ENCODE measurements around the gene MAS1L. TPM values are rescaled to one million over a fixed set of nuclear protein-coding genes. Genes with fewer than 3 reads are reported as not detected.

Gene MAS1L
- total RNA-seq, 3 donors from 2014 or later (not counting 1 experiment from before 2014, with no cell fraction given), result not detected

DNA sequence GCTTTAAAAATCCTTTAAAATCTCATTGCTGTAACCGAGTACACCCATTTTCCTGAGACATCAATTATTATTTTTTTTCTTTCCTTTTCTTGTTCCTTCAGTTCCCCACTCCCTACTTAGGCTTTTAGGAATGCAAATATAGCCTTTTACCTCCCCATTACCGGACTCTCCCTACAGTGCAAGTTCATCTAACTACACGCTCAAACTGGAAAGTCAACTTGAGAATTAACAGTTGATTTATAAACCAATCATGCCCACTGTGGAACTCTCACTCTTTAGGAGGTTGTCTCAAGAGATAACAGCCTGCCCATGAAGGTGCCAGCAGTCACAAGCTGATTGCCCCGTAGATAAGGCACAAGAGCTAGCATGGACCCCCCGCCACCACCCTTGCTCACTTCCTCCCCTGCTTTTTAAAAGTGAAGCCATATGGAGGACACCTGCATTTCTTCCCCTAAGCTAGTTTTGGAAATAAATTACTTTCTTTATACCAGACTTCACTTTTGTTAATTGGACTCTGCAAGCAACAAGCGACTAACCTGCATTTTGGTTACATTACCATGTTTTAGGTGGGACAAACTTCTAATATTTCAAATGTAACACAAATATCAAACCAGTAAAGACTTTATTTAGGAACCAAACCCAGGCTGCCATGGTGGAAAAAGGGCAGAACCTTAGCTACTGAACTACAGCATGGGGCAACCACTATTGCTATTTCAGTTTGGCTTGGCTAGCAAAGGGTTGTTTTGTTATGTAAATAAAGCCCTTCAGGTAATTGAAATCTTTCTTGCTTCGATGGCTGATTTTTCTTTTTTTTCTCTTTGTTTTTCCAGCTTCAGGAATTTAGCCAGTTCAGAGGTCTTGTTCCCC, 36.9 kb upstream of the MAS1L start:
- no peaks in the 10 kb centered on the region for H3K27me3 ChIP-seq (ENCODE audit: control insufficient read depth, insufficient read depth, low read length)
- H3K4me3 ChIP-seq (ENCODE audit: low read length), result no peak overlapping the region
- intact Hi-C loops (cut with micrococcal nuclease), result no loop called here
- H3K27ac Mint-ChIP-seq, result no peak overlapping the region
- H3K27me3 Mint-ChIP-seq (ENCODE audit: low read depth in 2 of 2), result peaks cover 6 to 13% of the 10 kb centered on the region in 2 donors
- no peaks in the 10 kb centered on the region for H3K9me3 Mint-ChIP-seq
- no peak for ATAC-seq
- 37% methylated on average over 7 of the region's 7 CpGs for WGBS (ENCODE audit: insufficient coverage)
- H3K4me3 Mint-ChIP-seq, result no peak overlapping the region
- H3K36me3 ChIP-seq (ENCODE audit: control insufficient read depth, insufficient read depth, low read length), result no peaks in the 10 kb centered on the region
- H3K4me1 ChIP-seq (ENCODE audit: control insufficient read depth, insufficient read depth, low read length), result no peaks in the 10 kb centered on the region
- TF ChIP-seq, protein P1, sequence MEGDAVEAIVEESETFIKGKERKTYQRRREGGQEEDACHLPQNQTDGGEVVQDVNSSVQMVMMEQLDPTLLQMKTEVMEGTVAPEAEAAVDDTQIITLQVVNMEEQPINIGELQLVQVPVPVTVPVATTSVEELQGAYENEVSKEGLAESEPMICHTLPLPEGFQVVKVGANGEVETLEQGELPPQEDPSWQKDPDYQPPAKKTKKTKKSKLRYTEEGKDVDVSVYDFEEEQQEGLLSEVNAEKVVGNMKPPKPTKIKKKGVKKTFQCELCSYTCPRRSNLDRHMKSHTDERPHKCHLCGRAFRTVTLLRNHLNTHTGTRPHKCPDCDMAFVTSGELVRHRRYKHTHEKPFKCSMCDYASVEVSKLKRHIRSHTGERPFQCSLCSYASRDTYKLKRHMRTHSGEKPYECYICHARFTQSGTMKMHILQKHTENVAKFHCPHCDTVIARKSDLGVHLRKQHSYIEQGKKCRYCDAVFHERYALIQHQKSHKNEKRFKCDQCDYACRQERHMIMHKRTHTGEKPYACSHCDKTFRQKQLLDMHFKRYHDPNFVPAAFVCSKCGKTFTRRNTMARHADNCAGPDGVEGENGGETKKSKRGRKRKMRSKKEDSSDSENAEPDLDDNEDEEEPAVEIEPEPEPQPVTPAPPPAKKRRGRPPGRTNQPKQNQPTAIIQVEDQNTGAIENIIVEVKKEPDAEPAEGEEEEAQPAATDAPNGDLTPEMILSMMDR (IDR thresholded peaks at IDR 0.05), result no peak
- no peaks in the 10 kb centered on the region for H3K9me3 ChIP-seq (ENCODE audit: control insufficient read depth, insufficient read depth, low read length)
- H3K36me3 Mint-ChIP-seq, result no peaks in the 10 kb centered on the region
- no peak for DNase-seq
- no peaks in the 10 kb centered on the region for H3K4me1 Mint-ChIP-seq
- H3K27ac ChIP-seq (ENCODE audit: low read length), result no peak overlapping the region

DNA sequence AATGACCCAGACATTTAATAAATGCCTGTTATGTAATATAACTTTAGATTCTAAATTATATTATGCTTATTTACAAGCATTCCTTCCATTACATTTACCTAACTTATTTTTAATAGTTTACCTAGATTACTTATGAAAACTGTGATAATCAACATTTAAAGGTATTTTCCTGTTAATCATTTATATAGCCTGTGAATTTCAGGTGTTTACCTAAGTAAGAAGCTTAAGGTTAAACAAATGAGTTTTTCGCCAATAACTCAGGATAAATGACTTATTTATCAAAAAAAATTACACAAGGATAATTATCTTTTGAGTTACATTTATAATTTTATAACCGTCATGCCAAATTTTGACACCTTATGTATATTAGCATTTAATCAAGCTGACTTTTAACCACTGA, 36.3 kb upstream of the MAS1L start:
- H3K4me3 Mint-ChIP-seq, result no peak overlapping the region
- TF ChIP-seq, protein P1 (IDR thresholded peaks at IDR 0.05), result no peak
- Histone ChIP-seq H3K27ac (ENCODE audit: low read length) (no peak overlapping the region), H3K4me1 (ENCODE audit: control insufficient read depth, insufficient read depth, low read length) (no peaks in the 10 kb centered on the region), H3K9me3 (ENCODE audit: control insufficient read depth, insufficient read depth, low read length) (no peaks in the 10 kb centered on the region), H3K4me3 (ENCODE audit: low read length) (no peak overlapping the region), H3K27me3 (ENCODE audit: control insufficient read depth, insufficient read depth, low read length) (no peaks in the 10 kb centered on the region), H3K36me3 (ENCODE audit: control insufficient read depth, insufficient read depth, low read length) (no peaks in the 10 kb centered on the region)
- WGBS (ENCODE audit: insufficient coverage), result 82% methylated on average over 1 of the region's 2 CpGs
- H3K4me1 Mint-ChIP-seq, result no peaks in the 10 kb centered on the region
- H3K9me3 Mint-ChIP-seq, result no peaks in the 10 kb centered on the region
- no peaks in the 10 kb centered on the region for H3K36me3 Mint-ChIP-seq
- intact Hi-C loops (cut with micrococcal nuclease), result no loop called here
- H3K27ac Mint-ChIP-seq, result no peak overlapping the region
- DNase-seq (no peak), ATAC-seq (no peak)
- H3K27me3 Mint-ChIP-seq (ENCODE audit: low read depth in 2 of 2), result peaks cover 6 to 13% of the 10 kb centered on the region in 2 donors

DNA sequence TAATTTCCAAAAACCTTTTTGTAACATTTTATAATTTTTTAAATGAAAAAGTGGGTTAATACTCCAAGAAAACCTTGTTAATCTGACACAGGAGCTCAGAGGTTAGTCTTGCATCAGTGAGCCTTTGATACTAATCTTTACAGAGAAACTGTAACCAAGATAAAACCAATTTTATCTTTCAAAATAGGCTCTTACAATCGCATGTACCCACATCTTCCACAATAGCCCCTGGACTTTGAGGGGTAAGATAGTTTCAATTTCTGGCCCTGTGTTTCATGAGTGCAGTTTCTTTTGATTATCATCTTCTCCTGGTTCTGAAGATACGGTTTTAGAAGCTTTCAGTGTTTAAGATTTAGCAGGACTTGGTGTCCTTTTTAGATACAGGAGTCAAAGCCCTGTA, 34.5 kb upstream of the MAS1L start:
- no peaks in the 10 kb centered on the region for H3K4me1 ChIP-seq (ENCODE audit: control insufficient read depth, insufficient read depth, low read length)
- Mint-ChIP-seq H3K4me3 (no peak overlapping the region), H3K27me3 (ENCODE audit: low read depth in 2 of 2) (peaks cover 0 to 13% of the 10 kb centered on the region in 2 donors), H3K36me3 (no peaks in the 10 kb centered on the region), H3K9me3 (no peaks in the 10 kb centered on the region), H3K27ac (no peak overlapping the region), H3K4me1 (no peaks in the 10 kb centered on the region)
- WGBS (ENCODE audit: insufficient coverage), result 50% methylated on average over 1 of the region's 2 CpGs
- H3K27ac ChIP-seq (ENCODE audit: low read length), result no peak overlapping the region
- H3K4me3 ChIP-seq (ENCODE audit: low read length), result no peak overlapping the region
- intact Hi-C loops (cut with micrococcal nuclease), result no loop called here
- no peak for DNase-seq
- H3K9me3 ChIP-seq (ENCODE audit: control insufficient read depth, insufficient read depth, low read length), result no peaks in the 10 kb centered on the region
- H3K27me3 ChIP-seq (ENCODE audit: control insufficient read depth, insufficient read depth, low read length), result no peaks in the 10 kb centered on the region
- peak in 1 of 3 donors; percentile 52 for ATAC-seq
- TF ChIP-seq, protein P1 (IDR thresholded peaks at IDR 0.05), result no peak
- H3K36me3 ChIP-seq (ENCODE audit: control insufficient read depth, insufficient read depth, low read length), result no peaks in the 10 kb centered on the region

Data from natural killer cell (primary cell).